Endothelial cell of umbilical vein (primary cell): ENCODE data around the gene DEPDC5.

Source experiments
- EZH2 ChIP-seq: IDR thresholded peaks from 2 replicates; pipeline ENCODE4 v1.6.1; 2012; ENCODE audit warnings: borderline replicate concordance, low read depth, mild to moderate bottlenecking, moderate library complexity, low read length, inconsistent platforms; ENCODE audit not compliant: severe bottlenecking
- FOS ChIP-seq: IDR thresholded peaks from 2 replicates; pipeline ENCODE4 v1.6.1; 2011; ENCODE audit warnings: mild to moderate bottlenecking, low read length, moderate library complexity, borderline replicate concordance; ENCODE audit not compliant: insufficient read depth
- POLR2A ChIP-seq: IDR thresholded peaks from 2 replicates; pipeline ENCODE4 v1.6.1; 2012; ENCODE audit warnings: low read depth, mild to moderate bottlenecking, control low read depth, low read length
- POLR2AphosphoS5 ChIP-seq: IDR thresholded peaks from 2 replicates; pipeline ENCODE4 v1.6.1; 2012; ENCODE audit warnings: low read depth, mild to moderate bottlenecking, control low read depth, low read length, moderate library complexity; ENCODE audit not compliant: insufficient read depth
- TF ChIP-seq, protein P1 (sequence below), 2 donors: IDR thresholded peaks; 1 replicate in 1 of 2; 2 replicates in 1 of 2; pipeline ENCODE4 v1.5.1; 2011; ENCODE audit warnings: low read length in 2 of 2, mild to moderate bottlenecking in 2 of 2, moderate library complexity in 2 of 2, control low read depth in 1 of 2, inconsistent platforms in 1 of 2, low read depth in 1 of 2; ENCODE audit not compliant: insufficient read depth in 1 of 2; ENCODE audit errors: extremely low read depth in 1 of 2

DNA sequence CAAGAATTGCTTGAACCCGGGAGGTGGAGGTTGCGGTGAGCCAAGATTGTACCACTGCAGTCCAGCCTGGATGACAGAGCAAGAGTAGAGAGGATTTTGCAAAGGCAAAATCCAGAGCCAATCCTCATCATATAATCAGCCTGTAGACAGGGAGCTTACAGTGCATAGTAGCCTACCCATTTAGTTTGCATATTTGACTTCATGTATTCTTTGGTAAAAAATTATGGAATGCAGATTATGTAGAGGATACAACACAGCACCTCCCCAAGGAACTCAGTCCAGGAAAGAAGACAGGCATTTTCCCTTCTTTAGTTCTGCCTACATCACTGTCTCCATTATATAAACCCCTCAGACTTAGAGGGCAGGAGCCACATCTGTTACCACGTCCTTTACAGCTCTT is 150.8 kb downstream of the DEPDC5 start:
- TF ChIP-seq POLR2A: no peak
- TF ChIP-seq POLR2AphosphoS5: no peak
- TF ChIP-seq, protein P1, sequence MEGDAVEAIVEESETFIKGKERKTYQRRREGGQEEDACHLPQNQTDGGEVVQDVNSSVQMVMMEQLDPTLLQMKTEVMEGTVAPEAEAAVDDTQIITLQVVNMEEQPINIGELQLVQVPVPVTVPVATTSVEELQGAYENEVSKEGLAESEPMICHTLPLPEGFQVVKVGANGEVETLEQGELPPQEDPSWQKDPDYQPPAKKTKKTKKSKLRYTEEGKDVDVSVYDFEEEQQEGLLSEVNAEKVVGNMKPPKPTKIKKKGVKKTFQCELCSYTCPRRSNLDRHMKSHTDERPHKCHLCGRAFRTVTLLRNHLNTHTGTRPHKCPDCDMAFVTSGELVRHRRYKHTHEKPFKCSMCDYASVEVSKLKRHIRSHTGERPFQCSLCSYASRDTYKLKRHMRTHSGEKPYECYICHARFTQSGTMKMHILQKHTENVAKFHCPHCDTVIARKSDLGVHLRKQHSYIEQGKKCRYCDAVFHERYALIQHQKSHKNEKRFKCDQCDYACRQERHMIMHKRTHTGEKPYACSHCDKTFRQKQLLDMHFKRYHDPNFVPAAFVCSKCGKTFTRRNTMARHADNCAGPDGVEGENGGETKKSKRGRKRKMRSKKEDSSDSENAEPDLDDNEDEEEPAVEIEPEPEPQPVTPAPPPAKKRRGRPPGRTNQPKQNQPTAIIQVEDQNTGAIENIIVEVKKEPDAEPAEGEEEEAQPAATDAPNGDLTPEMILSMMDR (IDR thresholded peaks at IDR 0.05; ENCODE audit: extremely low read depth in 1 of 2, insufficient read depth in 1 of 2, low read depth in 1 of 2, low read length in 2 of 2): no peak
- TF ChIP-seq FOS: no peak
- no peak for TF ChIP-seq EZH2
